Peyer's patch (tissue), 4 donors: ENCODE data around the gene TLX2. TPM values are rescaled to one million over a fixed set of nuclear protein-coding genes. Genes with fewer than 3 reads are reported as not detected.

Source experiments
- DNase-seq, 3 donors: peaks; one replicate each; pipeline ENCODE4 v3.0.0-alpha.2; 2017 to 2019
- H3K27ac ChIP-seq, 4 donors: fragments of 200-600 bp; sonication (generic); one replicate each; pipeline ENCODE4 v1.5.1; 2016 to 2019
- H3K27me3 ChIP-seq, 2 donors: fragments of 200-600 bp; sonication (generic); one replicate each; pipeline ENCODE4 v1.5.1; 2019
- H3K36me3 ChIP-seq, 3 donors: fragments of 200-600 bp; sonication (generic); one replicate each; pipeline ENCODE4 v1.5.1; 2016 to 2019
- H3K4me1 ChIP-seq, 4 donors: fragments of 200-600 bp; sonication (generic); one replicate each; pipeline ENCODE4 v1.5.1; 2016 to 2019
- H3K4me3 ChIP-seq, 4 donors: fragments of 200-600 bp; sonication (generic); 1 replicate in 3 of 4; 2 replicates in 1 of 4; pipeline ENCODE4 v1.5.1; 2016 to 2019; ENCODE audit warnings: mild to moderate bottlenecking in 1 of 4
- H3K9me3 ChIP-seq, 4 donors: fragments of 200-600 bp; sonication (generic); one replicate each; pipeline ENCODE4 v1.5.1; 2016 to 2019; ENCODE audit warnings: mild to moderate bottlenecking in 1 of 4
- POLR2A ChIP-seq, 2 donors: fragments of 450-650 bp; IDR thresholded peaks; one replicate each; pipeline ENCODE4 v1.5.1; 2017; ENCODE audit warnings: antibody characterized with exemption in 2 of 2, mild to moderate bottlenecking in 2 of 2, moderate library complexity in 2 of 2
- total RNA-seq, 4 donors: library from RNA; depleted of rRNA; stranded (reverse); fragments of >200 nt; gene quantifications; one replicate each; pipeline ENCODE4 v1.1.0, GENCODE V29; 2016
- TF ChIP-seq, protein P1 (sequence below), 6 experiments: fragments of 450-650 bp in 4 of 6; fragments of 200-600 bp in 2 of 6; sonication (generic) in 1 of 6; IDR thresholded peaks; one replicate each; pipeline ENCODE4 v1.5.1; 2017 to 2019; ENCODE audit warnings: antibody characterized with exemption in 6 of 6, mild to moderate bottlenecking in 3 of 6, moderate library complexity in 1 of 6

TLX2 gene
- total RNA-seq, 4 donors from 2014 or later: 0.53 to 1.7 (median 1.7) TPM; not detected in 1

DNA sequence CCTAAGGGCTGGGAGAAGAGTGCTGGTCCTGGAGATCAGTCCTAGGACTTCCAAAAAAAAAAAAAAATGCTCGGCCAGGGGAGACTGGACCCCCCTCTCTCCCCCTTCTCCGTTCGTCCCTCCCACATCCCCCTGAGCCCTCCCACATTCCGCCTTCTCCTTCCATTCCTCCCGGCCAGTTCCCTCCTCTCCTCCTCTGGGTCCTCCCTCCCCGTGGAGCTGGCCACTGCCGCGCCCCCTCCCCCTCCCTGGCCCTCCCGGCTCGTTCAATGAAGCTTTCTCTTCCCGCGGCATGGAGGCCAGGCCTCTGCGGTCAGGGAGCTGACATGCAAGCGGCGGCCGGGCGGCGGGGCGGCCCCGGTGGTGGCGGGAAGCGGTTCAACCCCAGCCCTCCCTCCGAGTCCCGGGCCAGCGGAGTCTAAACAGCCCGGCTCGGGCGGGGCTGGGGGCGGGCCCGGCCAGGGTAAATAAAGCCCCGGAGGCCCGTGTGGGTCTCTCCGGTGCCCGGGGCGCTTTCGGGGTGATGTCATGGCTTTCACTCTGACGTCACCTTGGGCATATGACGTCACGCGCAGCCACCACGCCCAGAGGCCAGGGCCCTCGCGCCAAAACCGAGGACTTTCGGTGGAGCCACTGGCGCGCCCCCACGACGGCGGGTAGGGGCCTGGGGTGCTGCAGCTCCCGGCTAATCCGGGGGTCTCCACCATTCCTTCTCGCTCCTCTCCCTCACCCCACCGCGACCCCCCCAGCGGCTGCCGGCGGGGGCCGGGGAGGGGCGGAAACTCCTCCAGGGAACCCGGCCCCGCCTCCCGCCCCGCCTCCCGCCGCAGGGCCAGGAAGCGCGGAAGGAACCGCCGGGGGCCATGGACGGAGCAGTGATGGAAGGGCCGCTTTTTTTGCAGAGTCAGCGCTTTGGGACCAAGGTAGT lies 39.9 kb downstream of the TLX2 start, which contains the start of the genes DOK1 and LOXL3:
TSS of gene DOK1 (plus strand) at position 829 of the 928 bp plus-strand sequence. CDS start at position 864, 35 bp downstream.
TSS of gene LOXL3 (minus strand) at position 51 of the 928 bp plus-strand sequence. CDS start 1,308 bp downstream, outside the sequence.
- Histone ChIP-seq H3K4me1 (peaks cover 0 to 24% (median 9%) of the 10 kb centered on the region in 4 donors), H3K4me3 (peak within 1 kb of the TSS; percentile 75 to 92 (median 84))

DNA sequence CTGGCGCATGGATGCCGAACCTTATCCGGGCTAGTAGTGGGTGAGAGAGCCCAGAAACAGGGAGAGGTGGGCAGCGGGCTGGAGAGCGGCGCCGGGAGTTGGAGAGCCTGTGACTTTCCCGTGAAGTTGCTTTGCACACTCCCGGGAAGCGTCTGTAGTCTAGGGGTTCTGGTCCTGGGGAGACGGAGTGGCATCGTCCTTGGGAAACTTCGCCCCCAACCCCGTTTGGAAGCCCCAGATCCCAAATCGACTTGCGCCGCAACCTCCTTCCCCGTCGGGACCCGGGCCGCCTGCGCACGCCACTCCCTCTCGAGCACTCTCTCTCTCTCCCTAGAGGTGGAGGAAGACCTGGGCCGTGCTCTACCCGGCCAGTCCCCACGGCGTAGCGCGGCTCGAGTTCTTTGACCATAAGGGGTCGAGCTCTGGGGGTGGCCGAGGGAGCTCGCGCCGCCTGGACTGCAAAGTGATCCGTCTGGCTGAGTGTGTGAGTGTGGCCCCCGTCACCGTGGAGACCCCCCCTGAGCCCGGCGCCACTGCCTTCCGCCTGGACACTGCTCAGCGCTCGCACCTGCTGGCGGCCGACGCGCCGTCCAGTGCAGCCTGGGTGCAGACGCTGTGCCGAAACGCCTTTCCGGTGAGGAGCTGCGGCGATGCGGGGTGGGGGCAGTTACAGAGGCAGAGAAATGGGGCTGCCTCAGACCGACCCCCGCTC lies 40.7 kb downstream of the TLX2 start:
- peaks cover 0 to 7% (median 0%) of the 10 kb centered on the region in 3 donors for H3K36me3 ChIP-seq
- peak in 1 of 2 donors; percentile 22 for TF ChIP-seq POLR2A (IDR thresholded peaks at IDR 0.05)
- TF ChIP-seq, protein P1, sequence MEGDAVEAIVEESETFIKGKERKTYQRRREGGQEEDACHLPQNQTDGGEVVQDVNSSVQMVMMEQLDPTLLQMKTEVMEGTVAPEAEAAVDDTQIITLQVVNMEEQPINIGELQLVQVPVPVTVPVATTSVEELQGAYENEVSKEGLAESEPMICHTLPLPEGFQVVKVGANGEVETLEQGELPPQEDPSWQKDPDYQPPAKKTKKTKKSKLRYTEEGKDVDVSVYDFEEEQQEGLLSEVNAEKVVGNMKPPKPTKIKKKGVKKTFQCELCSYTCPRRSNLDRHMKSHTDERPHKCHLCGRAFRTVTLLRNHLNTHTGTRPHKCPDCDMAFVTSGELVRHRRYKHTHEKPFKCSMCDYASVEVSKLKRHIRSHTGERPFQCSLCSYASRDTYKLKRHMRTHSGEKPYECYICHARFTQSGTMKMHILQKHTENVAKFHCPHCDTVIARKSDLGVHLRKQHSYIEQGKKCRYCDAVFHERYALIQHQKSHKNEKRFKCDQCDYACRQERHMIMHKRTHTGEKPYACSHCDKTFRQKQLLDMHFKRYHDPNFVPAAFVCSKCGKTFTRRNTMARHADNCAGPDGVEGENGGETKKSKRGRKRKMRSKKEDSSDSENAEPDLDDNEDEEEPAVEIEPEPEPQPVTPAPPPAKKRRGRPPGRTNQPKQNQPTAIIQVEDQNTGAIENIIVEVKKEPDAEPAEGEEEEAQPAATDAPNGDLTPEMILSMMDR (IDR thresholded peaks at IDR 0.05): peak in 2 of 6 experiments; percentile 8 to 9
- peak overlapping the region; percentile 75 to 92 (median 84) for H3K4me3 ChIP-seq
- DNase-seq: peak; percentile 52 to 79 (median 76)
- peak overlapping the region; percentile 72 to 87 (median 82) for H3K27ac ChIP-seq
- no peaks in the 10 kb centered on the region for H3K9me3 ChIP-seq
- no peaks in the 10 kb centered on the region for H3K27me3 ChIP-seq
- peaks cover 0 to 18% (median 4%) of the 10 kb centered on the region in 4 donors for H3K4me1 ChIP-seq

More for the DNA sequence above, 39.9 kb downstream of the TLX2 start, which contains the start of the genes DOK1 and LOXL3:
- peak; percentile 91 to 96 (median 91) for DNase-seq
- TF ChIP-seq, protein P1 (IDR thresholded peaks at IDR 0.05): no peak
- TF ChIP-seq POLR2A (IDR thresholded peaks at IDR 0.05): no peak
- H3K36me3 ChIP-seq: peaks cover 0 to 7% (median 0%) of the 10 kb centered on the region in 3 donors
- no peaks in the 10 kb centered on the region for H3K27me3 ChIP-seq
- no peaks in the 10 kb centered on the region for H3K9me3 ChIP-seq
- H3K27ac ChIP-seq: peak within 1 kb of the TSS; percentile 72 to 87 (median 82)

DNA sequence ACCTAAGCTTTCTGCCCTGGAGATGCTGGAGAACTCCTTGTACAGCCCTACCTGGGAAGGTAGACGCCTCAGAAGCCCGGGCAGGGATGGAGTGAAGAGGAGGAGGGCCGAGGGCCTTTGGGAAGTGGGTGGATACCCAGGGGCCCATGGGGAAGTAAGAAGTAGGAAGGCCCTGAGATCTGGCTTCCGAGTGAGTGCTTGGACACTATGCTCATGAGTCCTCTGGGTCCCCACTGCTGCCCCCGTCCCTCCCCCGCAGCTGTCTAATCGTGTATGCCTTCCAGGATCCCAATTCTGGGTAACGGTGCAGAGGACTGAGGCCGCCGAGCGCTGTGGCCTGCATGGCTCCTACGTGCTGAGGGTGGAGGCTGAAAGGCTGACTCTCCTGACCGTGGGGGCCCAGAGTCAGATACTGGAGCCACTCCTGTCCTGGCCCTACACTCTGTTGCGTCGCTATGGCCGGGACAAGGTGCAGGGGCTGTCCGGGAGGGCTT lies 41.4 kb downstream of the TLX2 start:
- Histone ChIP-seq H3K9me3 (no peaks in the 10 kb centered on the region), H3K4me1 (peaks cover 0 to 18% (median 4%) of the 10 kb centered on the region in 4 donors), H3K36me3 (peaks cover 0 to 7% (median 0%) of the 10 kb centered on the region in 3 donors), H3K4me3 (peak overlapping the region; percentile 75 to 92 (median 84)), H3K27me3 (no peaks in the 10 kb centered on the region), H3K27ac (peak overlapping the region in 3 of 4 donors; percentile 81 to 87 (median 83))
- TF ChIP-seq POLR2A (IDR thresholded peaks at IDR 0.05): no peak
- TF ChIP-seq, protein P1 (IDR thresholded peaks at IDR 0.05): no peak
- no peak for DNase-seq

DNA sequence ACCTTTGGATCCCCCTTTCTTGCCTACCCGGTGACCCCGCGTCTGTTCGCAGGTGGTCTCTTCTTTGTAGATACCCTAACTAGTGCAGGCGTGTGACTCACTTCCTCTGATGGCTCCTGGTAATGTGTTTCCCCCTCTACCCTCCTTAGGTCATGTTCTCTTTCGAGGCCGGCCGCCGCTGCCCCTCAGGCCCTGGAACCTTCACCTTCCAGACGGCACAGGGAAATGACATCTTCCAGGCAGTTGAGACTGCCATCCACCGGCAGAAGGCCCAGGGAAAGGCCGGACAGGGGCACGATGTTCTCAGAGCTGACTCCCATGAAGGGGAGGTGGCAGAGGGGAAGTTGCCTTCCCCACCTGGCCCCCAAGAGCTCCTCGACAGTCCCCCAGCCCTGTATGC lies 41.9 kb downstream of the TLX2 start:
- peak overlapping the region in 1 of 4 donors; percentile 75 for H3K4me3 ChIP-seq
- no peaks in the 10 kb centered on the region for H3K9me3 ChIP-seq
- no peak overlapping the region for H3K27ac ChIP-seq
- peaks cover 0 to 18% (median 4%) of the 10 kb centered on the region in 4 donors for H3K4me1 ChIP-seq
- no peaks in the 10 kb centered on the region for H3K27me3 ChIP-seq
- DNase-seq: no peak
- TF ChIP-seq POLR2A (IDR thresholded peaks at IDR 0.05): no peak
- TF ChIP-seq, protein P1 (IDR thresholded peaks at IDR 0.05): no peak
- H3K36me3 ChIP-seq: peaks cover 0 to 7% (median 0%) of the 10 kb centered on the region in 3 donors

DNA sequence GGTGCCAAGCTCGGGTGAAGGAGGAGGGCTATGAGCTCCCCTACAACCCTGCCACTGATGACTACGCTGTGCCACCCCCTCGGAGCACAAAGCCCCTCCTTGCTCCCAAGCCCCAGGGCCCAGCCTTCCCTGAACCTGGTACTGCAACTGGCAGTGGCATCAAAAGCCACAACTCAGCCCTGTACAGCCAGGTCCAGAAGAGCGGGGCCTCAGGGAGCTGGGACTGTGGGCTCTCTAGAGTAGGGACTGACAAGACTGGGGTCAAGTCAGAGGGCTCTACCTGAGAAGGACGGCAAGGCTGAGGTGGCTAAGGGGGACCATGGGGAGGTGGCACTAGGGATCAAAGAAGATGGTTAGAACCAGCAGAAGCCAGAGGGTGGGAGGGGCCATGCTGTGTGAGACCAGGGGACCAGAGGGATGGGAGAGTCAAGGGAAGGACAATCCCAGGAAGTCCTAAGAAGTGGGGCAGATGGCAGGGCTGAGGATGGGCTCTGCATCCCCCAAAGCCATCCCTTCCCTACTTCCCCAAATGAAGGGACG lies 42.7 kb downstream of the TLX2 start:
- Histone ChIP-seq H3K4me1 (peaks cover 0 to 18% (median 4%) of the 10 kb centered on the region in 4 donors), H3K4me3 (no peak overlapping the region), H3K27me3 (no peaks in the 10 kb centered on the region), H3K36me3 (peaks cover 0 to 7% (median 0%) of the 10 kb centered on the region in 3 donors), H3K27ac (no peak overlapping the region), H3K9me3 (no peaks in the 10 kb centered on the region)
- TF ChIP-seq POLR2A (IDR thresholded peaks at IDR 0.05): no peak
- TF ChIP-seq, protein P1 (IDR thresholded peaks at IDR 0.05): no peak
- DNase-seq: no peak
